ENCODE results near the gene ODAD3. TPM values are rescaled to one million over a fixed set of nuclear protein-coding genes. Genes with fewer than 3 reads are reported as not detected.

The ODAD3 gene
- total RNA-seq, 1 donor from 2014 or later = 0.66 TPM

GRCh38 chr19:11458236-11458900 lies 23.4 kb upstream of the ODAD3 start:
- TF ChIP-seq, protein P1, sequence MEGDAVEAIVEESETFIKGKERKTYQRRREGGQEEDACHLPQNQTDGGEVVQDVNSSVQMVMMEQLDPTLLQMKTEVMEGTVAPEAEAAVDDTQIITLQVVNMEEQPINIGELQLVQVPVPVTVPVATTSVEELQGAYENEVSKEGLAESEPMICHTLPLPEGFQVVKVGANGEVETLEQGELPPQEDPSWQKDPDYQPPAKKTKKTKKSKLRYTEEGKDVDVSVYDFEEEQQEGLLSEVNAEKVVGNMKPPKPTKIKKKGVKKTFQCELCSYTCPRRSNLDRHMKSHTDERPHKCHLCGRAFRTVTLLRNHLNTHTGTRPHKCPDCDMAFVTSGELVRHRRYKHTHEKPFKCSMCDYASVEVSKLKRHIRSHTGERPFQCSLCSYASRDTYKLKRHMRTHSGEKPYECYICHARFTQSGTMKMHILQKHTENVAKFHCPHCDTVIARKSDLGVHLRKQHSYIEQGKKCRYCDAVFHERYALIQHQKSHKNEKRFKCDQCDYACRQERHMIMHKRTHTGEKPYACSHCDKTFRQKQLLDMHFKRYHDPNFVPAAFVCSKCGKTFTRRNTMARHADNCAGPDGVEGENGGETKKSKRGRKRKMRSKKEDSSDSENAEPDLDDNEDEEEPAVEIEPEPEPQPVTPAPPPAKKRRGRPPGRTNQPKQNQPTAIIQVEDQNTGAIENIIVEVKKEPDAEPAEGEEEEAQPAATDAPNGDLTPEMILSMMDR (IDR thresholded peaks at IDR 0.05; ENCODE audit: insufficient read depth, low read depth, low read length) = no peak
- no peak for TF ChIP-seq EZH2 (IDR thresholded peaks at IDR 0.05; ENCODE audit: insufficient read depth, low read length)
- H3K36me3 Mint-ChIP-seq (ENCODE audit: low read depth, unreplicated experiment) = no peaks in the 10 kb centered on the region
- H3K27ac Mint-ChIP-seq (ENCODE audit: unreplicated experiment) = peak overlapping the region; percentile 66
- peaks cover 18% of the 10 kb centered on the region for H3K27me3 Mint-ChIP-seq (ENCODE audit: low read depth, unreplicated experiment)
- H2AFZ ChIP-seq (ENCODE audit: low read depth, low read length) = no peak overlapping the region
- H3K27me3 ChIP-seq (ENCODE audit: insufficient read depth, low read length) = no peaks in the 10 kb centered on the region
- no peaks in the 10 kb centered on the region for H3K4me1 ChIP-seq (ENCODE audit: insufficient read depth, low read length)
- H3K27ac ChIP-seq (ENCODE audit: low read depth, low read length) = no peak overlapping the region
- H3K36me3 ChIP-seq (ENCODE audit: insufficient read depth, low read length) = no peaks in the 10 kb centered on the region
- no peaks in the 10 kb centered on the region for H4K20me1 ChIP-seq (ENCODE audit: insufficient read depth, low read length)
- H3K79me2 ChIP-seq (ENCODE audit: insufficient read depth, low read length) = no peaks in the 10 kb centered on the region
- H3K4me3 ChIP-seq (ENCODE audit: insufficient read depth, low read depth, low read length) = no peak overlapping the region
- no peaks in the 10 kb centered on the region for H3K9me3 ChIP-seq (ENCODE audit: insufficient read depth, low read depth, low read length)
- no peak overlapping the region for H3K4me2 ChIP-seq (ENCODE audit: low read length)
- H3K4me3 Mint-ChIP-seq (ENCODE audit: unreplicated experiment) = peak overlapping the region; percentile 34
- no peak overlapping the region for H3K9ac ChIP-seq (ENCODE audit: low read length)
- peaks cover 3% of the 10 kb centered on the region for H3K9me3 Mint-ChIP-seq (ENCODE audit: unreplicated experiment)
- FAIRE-seq (no peak), DNase-seq (ENCODE audit: low read depth) (no peak)
- no peaks in the 10 kb centered on the region for H3K4me1 Mint-ChIP-seq (ENCODE audit: low read depth, unreplicated experiment)

DNA sequence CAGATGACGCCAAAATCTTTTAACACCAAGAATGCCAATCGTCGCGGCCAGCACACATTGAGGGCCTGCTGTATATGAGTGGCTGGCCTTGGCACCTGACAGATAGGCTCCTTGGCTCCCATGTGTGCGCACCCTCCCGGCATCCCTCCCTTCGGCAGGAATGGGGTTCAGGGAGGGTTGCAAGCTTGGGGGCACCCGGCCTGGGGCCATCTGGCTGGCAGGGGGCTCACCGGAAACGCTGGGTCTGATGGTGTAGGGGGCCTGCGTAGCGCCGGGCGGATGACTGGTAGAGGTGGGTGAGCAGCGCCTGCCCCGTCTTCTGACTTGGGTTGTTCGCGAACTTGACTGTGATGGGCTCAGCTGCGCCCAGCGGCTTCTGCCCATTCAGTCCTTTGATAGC lies 22.9 kb upstream of the ODAD3 start:
- Histone ChIP-seq H3K79me2 (ENCODE audit: insufficient read depth, low read length) (no peaks in the 10 kb centered on the region), H4K20me1 (ENCODE audit: insufficient read depth, low read length) (no peaks in the 10 kb centered on the region), H3K4me1 (ENCODE audit: insufficient read depth, low read length) (no peaks in the 10 kb centered on the region), H3K4me3 (ENCODE audit: insufficient read depth, low read depth, low read length) (no peak overlapping the region), H3K27ac (ENCODE audit: low read depth, low read length) (no peak overlapping the region), H2AFZ (ENCODE audit: low read depth, low read length) (no peak overlapping the region), H3K4me2 (ENCODE audit: low read length) (no peak overlapping the region), H3K27me3 (ENCODE audit: insufficient read depth, low read length) (no peaks in the 10 kb centered on the region), H3K36me3 (ENCODE audit: insufficient read depth, low read length) (no peaks in the 10 kb centered on the region), H3K9ac (ENCODE audit: low read length) (no peak overlapping the region), H3K9me3 (ENCODE audit: insufficient read depth, low read depth, low read length) (no peaks in the 10 kb centered on the region)
- FAIRE-seq (no peak), DNase-seq (ENCODE audit: low read depth) (no peak)
- no peaks in the 10 kb centered on the region for H3K36me3 Mint-ChIP-seq (ENCODE audit: low read depth, unreplicated experiment)
- no peaks in the 10 kb centered on the region for H3K4me1 Mint-ChIP-seq (ENCODE audit: low read depth, unreplicated experiment)
- no peak for TF ChIP-seq EZH2 (IDR thresholded peaks at IDR 0.05; ENCODE audit: insufficient read depth, low read length)
- TF ChIP-seq, protein P1 (IDR thresholded peaks at IDR 0.05; ENCODE audit: insufficient read depth, low read depth, low read length) = no peak
- peaks cover 16% of the 10 kb centered on the region for H3K27me3 Mint-ChIP-seq (ENCODE audit: low read depth, unreplicated experiment)
- H3K4me3 Mint-ChIP-seq (ENCODE audit: unreplicated experiment) = no peak overlapping the region
- H3K27ac Mint-ChIP-seq (ENCODE audit: unreplicated experiment) = no peak overlapping the region
- H3K9me3 Mint-ChIP-seq (ENCODE audit: unreplicated experiment) = peaks cover 3% of the 10 kb centered on the region

- Mint-ChIP-seq H3K36me3 (ENCODE audit: low read depth, unreplicated experiment) (no peaks in the 10 kb centered on the region), H3K4me3 (ENCODE audit: unreplicated experiment) (no peak overlapping the region), H3K27me3 (ENCODE audit: low read depth, unreplicated experiment) (peaks cover 16% of the 10 kb centered on the region), H3K27ac (ENCODE audit: unreplicated experiment) (no peak overlapping the region), H3K4me1 (ENCODE audit: low read depth, unreplicated experiment) (peaks cover 2% of the 10 kb centered on the region), H3K9me3 (ENCODE audit: unreplicated experiment) (peaks cover 3% of the 10 kb centered on the region)
- no peak for DNase-seq (ENCODE audit: low read depth)
- Histone ChIP-seq H3K4me3 (ENCODE audit: insufficient read depth, low read depth, low read length) (no peak overlapping the region), H3K4me2 (ENCODE audit: low read length) (no peak overlapping the region), H3K9me3 (ENCODE audit: insufficient read depth, low read depth, low read length) (no peaks in the 10 kb centered on the region), H3K27ac (ENCODE audit: low read depth, low read length) (no peak overlapping the region), H3K4me1 (ENCODE audit: insufficient read depth, low read length) (no peaks in the 10 kb centered on the region), H3K27me3 (ENCODE audit: insufficient read depth, low read length) (no peaks in the 10 kb centered on the region), H2AFZ (ENCODE audit: low read depth, low read length) (no peak overlapping the region), H3K36me3 (ENCODE audit: insufficient read depth, low read length) (no peaks in the 10 kb centered on the region), H3K9ac (ENCODE audit: low read length) (no peak overlapping the region), H4K20me1 (ENCODE audit: insufficient read depth, low read length) (no peaks in the 10 kb centered on the region), H3K79me2 (ENCODE audit: insufficient read depth, low read length) (no peaks in the 10 kb centered on the region)
- no peak for FAIRE-seq
- no peak for TF ChIP-seq EZH2 (IDR thresholded peaks at IDR 0.05; ENCODE audit: insufficient read depth, low read length)
- TF ChIP-seq, protein P1 (IDR thresholded peaks at IDR 0.05; ENCODE audit: insufficient read depth, low read depth, low read length) = no peak
Measured at GRCh38 chr19:11457115-11457514, 22.2 kb upstream of the ODAD3 start.
